Gastroesophageal sphincter (tissue), 3 donors: ENCODE measurements around the gene IRGQ.

Experiments used
- EP300 ChIP-seq: sonication (generic); formaldehyde crosslinking; IDR thresholded peaks from one replicate; pipeline ENCODE4 v1.6.1; 2017; ENCODE audit warnings: antibody characterized with exemption, mild to moderate bottlenecking
- POLR2A ChIP-seq, 2 donors: fragments of 450-650 bp; IDR thresholded peaks; one replicate each; pipeline ENCODE4 v1.6.1; 2017; ENCODE audit warnings: antibody characterized with exemption in 2 of 2, mild to moderate bottlenecking in 2 of 2, moderate library complexity in 1 of 2
- POLR2AphosphoS5 ChIP-seq: sonication (generic); formaldehyde crosslinking; IDR thresholded peaks from one replicate; pipeline ENCODE4 v1.6.1; 2017; ENCODE audit warnings: antibody characterized with exemption
- TF ChIP-seq, protein P1 (sequence below), 4 experiments: fragments of 200-600 bp in 2 of 4; fragments of 450-650 bp in 2 of 4; sonication (generic) in 1 of 4; IDR thresholded peaks; one replicate each; pipeline ENCODE4 v1.5.1; 2017 to 2019; ENCODE audit warnings: antibody characterized with exemption in 4 of 4, mild to moderate bottlenecking in 2 of 4, moderate library complexity in 2 of 4

DNA sequence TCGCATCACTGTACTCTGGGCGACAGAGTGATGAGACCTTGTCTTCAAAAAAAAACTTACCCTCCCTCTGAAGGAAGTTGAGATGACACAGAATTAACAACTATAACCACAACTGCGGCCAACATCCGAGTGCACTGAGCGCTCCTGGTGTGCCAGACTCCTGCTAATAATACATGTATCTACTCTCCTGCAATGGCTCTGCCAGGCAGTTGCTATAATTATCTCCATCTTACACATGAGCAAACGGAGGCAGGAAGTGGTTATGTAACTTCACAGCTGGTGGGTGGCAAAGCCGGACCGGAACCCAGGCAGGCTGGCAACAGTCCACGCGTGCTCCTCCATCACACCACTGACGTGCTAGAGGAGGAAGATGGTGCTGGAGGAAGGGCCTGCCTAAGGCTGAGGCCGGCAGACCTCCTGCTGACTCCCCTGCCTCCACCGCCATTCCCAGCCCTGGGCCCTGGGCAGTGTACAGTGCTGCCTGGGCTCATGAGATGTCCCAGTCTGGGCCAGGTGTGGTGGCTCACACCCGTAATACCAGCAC is 33.2 kb downstream of the IRGQ start:
- TF ChIP-seq, protein P1, sequence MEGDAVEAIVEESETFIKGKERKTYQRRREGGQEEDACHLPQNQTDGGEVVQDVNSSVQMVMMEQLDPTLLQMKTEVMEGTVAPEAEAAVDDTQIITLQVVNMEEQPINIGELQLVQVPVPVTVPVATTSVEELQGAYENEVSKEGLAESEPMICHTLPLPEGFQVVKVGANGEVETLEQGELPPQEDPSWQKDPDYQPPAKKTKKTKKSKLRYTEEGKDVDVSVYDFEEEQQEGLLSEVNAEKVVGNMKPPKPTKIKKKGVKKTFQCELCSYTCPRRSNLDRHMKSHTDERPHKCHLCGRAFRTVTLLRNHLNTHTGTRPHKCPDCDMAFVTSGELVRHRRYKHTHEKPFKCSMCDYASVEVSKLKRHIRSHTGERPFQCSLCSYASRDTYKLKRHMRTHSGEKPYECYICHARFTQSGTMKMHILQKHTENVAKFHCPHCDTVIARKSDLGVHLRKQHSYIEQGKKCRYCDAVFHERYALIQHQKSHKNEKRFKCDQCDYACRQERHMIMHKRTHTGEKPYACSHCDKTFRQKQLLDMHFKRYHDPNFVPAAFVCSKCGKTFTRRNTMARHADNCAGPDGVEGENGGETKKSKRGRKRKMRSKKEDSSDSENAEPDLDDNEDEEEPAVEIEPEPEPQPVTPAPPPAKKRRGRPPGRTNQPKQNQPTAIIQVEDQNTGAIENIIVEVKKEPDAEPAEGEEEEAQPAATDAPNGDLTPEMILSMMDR (IDR thresholded peaks at IDR 0.05) = no peak
- TF ChIP-seq POLR2A (IDR thresholded peaks at IDR 0.05) = no peak
- TF ChIP-seq POLR2AphosphoS5 = peak; percentile 37
- TF ChIP-seq EP300 = no peak
